ENCODE results near the gene NTRK3. TPM values are rescaled to one million over a fixed set of nuclear protein-coding genes. Genes with fewer than 3 reads are reported as not detected.
A peak's percentile ranks its signal among the peaks of the same experiment; 100 is the strongest.

The NTRK3 gene
- total RNA-seq, 2 donors from 2014 or later, result 0.66 to 5.2 TPM

DNA sequence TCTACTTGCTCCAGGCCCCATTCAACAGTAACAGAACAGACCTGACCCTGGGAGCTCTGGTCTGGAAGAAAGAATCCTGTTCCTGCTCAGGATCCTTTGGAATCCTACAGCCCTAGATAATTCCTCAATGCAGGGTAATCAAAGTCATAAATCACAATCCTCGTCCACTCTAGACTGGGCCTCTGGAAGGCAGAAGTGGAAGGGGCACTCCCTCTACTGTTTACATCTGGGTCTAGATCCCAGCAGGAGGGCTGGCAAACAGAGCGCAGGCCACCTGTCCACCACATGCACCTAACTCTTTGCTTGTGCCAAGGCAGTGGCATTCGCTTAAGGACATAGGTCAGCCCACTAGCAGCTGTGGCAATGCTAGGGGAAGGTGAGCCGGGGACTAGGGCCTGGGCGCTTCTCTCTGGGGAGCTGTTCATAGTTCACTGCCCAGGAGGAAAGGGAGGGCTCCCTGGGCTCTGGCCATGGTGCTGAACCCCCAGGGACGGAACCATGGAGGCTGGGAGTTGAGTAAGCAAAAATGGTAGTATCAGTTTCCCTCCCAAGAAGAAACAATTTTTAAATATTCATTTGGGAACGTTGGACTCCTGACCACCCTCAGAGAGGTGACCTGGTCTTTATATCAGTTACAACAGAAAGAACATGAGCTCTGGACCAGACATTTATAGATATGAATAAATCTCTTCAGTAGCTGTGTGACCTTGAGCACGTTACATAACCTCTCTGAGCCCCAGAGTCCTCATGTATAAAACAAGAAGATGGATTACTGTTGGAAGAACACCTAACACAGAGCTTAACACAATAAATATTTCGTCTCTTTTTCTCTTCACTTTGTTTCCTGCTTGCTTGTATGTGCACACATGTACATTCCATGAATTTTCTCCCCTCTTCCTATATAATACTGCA lies 90.2 kb downstream of the NTRK3 start:
- Histone ChIP-seq H3K27me3 (no peaks in the 10 kb centered on the region), H3K36me3 (replicated peaks in 1 of 2; ENCODE audit: insufficient read depth in 1 of 2, low read depth in 2 of 2) (no peaks in the 10 kb centered on the region), H3K4me3 (no peak overlapping the region), H3K9me3 (no peaks in the 10 kb centered on the region), H3K27ac (no peak overlapping the region), H3K4me1 (no peaks in the 10 kb centered on the region)
- DNase-seq (peak in 2 of 4 donors; percentile 6 to 10), ATAC-seq (no peak)
- 26 to 35% methylated on average over 9 of the region's 9 CpGs for WGBS, 2 donors
- intact Hi-C loops (cut with DNase I), result no loop called here
- TF ChIP-seq POLR2A (IDR thresholded peaks at IDR 0.05) (no peak), CTCF (IDR thresholded peaks at IDR 0.05) (no peak)

DNA sequence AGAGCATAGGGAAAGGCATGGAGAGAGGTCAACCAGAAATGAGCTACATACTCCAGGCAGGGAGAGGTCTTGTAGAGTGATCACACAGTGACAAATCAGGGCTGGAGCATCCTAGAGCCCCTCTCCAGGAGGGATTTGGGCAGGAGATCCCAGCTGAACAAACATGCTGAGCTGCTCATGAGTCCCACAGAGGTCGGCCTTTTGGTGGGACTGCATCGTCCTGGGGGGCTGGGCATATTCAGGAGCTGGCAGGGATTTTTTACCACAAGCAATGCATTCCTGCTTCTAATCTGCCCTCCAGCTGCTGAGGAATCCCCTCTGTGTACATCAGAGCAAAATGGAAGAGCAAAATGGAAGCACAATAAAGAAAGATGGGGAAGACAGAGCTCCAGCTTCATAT lies 94.9 kb downstream of the NTRK3 start:
- no peak for DNase-seq
- WGBS, 2 donors, result 19 to 42% methylated on average over 2 of the region's 2 CpGs
- intact Hi-C loops (cut with DNase I), result no loop called here

DNA sequence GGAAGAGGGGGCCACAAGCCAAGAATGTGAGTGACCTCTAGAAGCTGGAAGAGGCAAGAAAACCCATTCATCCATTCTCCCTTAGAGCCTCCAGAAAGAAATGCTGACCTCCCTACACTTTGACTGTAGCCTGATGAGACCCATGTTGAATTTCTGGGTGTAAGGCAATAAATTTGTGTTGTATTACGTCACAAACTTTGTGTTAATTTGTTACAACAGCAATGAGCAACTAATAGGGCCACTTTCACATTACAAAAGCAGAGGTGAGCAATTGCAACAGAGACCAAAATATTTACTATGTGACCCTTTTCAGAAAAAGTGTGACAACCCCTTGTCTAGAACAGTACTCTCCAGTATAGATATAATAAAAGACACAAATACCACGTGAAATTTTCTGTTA lies 101.2 kb downstream of the NTRK3 start:
- TF ChIP-seq CTCF (IDR thresholded peaks at IDR 0.05) (no peak), POLR2A (IDR thresholded peaks at IDR 0.05) (no peak)
- Histone ChIP-seq H3K27ac (no peak overlapping the region), H3K36me3 (replicated peaks in 1 of 2; ENCODE audit: insufficient read depth in 1 of 2, low read depth in 2 of 2) (no peaks in the 10 kb centered on the region), H3K4me1 (no peaks in the 10 kb centered on the region), H3K4me3 (no peak overlapping the region), H3K9me3 (no peaks in the 10 kb centered on the region), H3K27me3 (no peaks in the 10 kb centered on the region)
- 36 to 48% methylated on average over 2 of the region's 2 CpGs for WGBS, 2 donors
- intact Hi-C loops (cut with DNase I), result no loop called here
- no peak for DNase-seq
- ATAC-seq, result no peak

More for the DNA sequence above, 94.9 kb downstream of the NTRK3 start:
- no peak overlapping the region for H3K4me3 ChIP-seq
- no peaks in the 10 kb centered on the region for H3K27me3 ChIP-seq
- H3K27ac ChIP-seq, result no peak overlapping the region
- no peaks in the 10 kb centered on the region for H3K4me1 ChIP-seq
- no peaks in the 10 kb centered on the region for H3K9me3 ChIP-seq
- TF ChIP-seq CTCF (IDR thresholded peaks at IDR 0.05), result no peak
- no peak for TF ChIP-seq POLR2A (IDR thresholded peaks at IDR 0.05)
- no peak for ATAC-seq
- H3K36me3 ChIP-seq (replicated peaks in 1 of 2; ENCODE audit: insufficient read depth in 1 of 2, low read depth in 2 of 2), result no peaks in the 10 kb centered on the region

DNA sequence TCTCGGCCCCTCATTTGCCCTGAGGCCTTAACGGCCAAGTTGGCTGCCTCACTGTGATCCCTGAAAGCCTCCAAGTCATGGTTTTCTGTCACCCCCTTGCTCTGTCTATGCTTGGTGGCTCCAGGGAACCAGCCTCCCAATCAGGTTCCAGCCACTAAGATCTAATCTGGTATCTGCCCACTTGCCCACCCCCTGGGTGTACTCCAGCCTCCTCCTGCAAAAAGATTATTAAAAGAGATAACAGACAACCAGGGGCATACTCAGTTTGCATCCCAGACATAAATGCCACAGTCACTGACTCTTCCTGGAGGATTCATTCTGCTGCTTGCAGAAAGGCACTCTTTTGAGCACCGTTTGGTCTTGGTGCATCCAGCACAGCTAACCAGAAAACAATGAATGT lies 103.9 kb downstream of the NTRK3 start:
- H3K27me3 ChIP-seq, result no peaks in the 10 kb centered on the region
- whole genome bisulfite sequencing, 2 donors, result 27 to 32% methylated on average over 3 of the region's 3 CpGs
- TF ChIP-seq POLR2A (IDR thresholded peaks at IDR 0.05) (no peak), CTCF (IDR thresholded peaks at IDR 0.05) (no peak)
- H3K4me1 ChIP-seq, result no peaks in the 10 kb centered on the region
- H3K27ac ChIP-seq, result no peak overlapping the region
- DNase-seq, result no peak
- no peak overlapping the region for H3K4me3 ChIP-seq
- H3K9me3 ChIP-seq, result no peaks in the 10 kb centered on the region
- intact Hi-C loops (cut with DNase I), result no loop called here
- H3K36me3 ChIP-seq (replicated peaks in 1 of 2; ENCODE audit: insufficient read depth in 1 of 2, low read depth in 2 of 2), result no peaks in the 10 kb centered on the region
- ATAC-seq, result no peak

GRCh38 chr15:88147760-88148159 lies 108.8 kb downstream of the NTRK3 start:
- TF ChIP-seq POLR2A (IDR thresholded peaks at IDR 0.05), result no peak
- TF ChIP-seq CTCF (IDR thresholded peaks at IDR 0.05), result no peak
- WGBS, 2 donors, result 14 to 22% methylated on average over 4 of the region's 4 CpGs
- H3K27ac ChIP-seq, result no peak overlapping the region
- H3K27me3 ChIP-seq, result no peaks in the 10 kb centered on the region
- no peaks in the 10 kb centered on the region for H3K4me1 ChIP-seq
- H3K4me3 ChIP-seq, result no peak overlapping the region
- intact Hi-C loops (cut with DNase I), result no loop called here
- no peak for ATAC-seq
- H3K36me3 ChIP-seq (replicated peaks in 1 of 2; ENCODE audit: insufficient read depth in 1 of 2, low read depth in 2 of 2), result no peaks in the 10 kb centered on the region
- no peaks in the 10 kb centered on the region for H3K9me3 ChIP-seq
- DNase-seq, result no peak
